Measurements from ENCODE around the gene OPTC.

OPTC gene

DNA sequence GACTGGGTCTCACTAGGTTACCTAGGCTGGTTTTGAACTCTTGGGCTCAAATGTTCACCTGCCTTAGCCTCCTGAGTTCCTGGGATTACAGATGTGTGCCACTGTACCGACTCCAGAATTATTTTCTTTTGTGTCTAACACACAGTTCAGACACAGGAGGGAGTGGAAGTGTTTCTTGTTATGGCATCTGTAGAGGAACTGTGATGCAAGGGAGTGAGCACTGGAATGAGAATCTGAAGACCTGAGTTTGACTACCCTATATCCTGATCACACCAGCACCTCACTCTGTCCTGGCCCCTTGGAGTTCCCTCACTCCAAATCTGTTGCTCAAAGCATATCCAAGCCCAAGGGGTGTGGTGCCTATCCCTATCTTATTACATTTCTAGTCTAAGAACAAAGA is 15.2 kb downstream of the OPTC start:
- TF ChIP-seq CEBPB (IDR thresholded peaks at IDR 0.05): no peak

DNA sequence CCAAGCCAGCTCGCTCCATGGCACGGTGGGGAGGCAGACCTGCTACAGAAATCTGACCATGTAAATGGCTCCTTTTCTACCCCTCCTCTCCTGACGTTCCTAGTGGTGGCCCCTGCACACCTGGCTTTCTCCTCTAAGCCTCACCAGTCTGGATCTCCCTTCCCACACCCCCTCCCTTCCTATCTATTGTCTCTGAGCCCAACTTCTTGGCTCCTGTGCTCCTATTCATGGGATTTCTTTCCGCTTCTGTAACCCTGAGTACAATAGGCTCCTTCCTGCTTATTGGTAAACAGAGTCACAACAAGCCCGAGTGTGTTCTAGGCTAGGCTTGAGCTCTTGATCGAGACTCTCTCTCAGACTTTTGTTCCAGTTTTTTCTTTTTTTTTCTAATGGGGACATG is 17.6 kb downstream of the OPTC start:
- TF ChIP-seq ZBTB7A (IDR thresholded peaks at IDR 0.05; ENCODE audit: low read depth) (no peak), TAF1 (IDR thresholded peaks at IDR 0.05; ENCODE audit: low read depth) (no peak), TCF12 (IDR thresholded peaks at IDR 0.05; ENCODE audit: low read depth) (peak; percentile 91), EGR1 (IDR thresholded peaks at IDR 0.05) (0 out of 2 replicates have a peak, but pooled peaks have one; percentile 38), FOXM1 (IDR thresholded peaks at IDR 0.05; ENCODE audit: borderline replicate concordance, low read depth) (peak; percentile 34; the same call in 1 of the 2 replicates), CEBPB (IDR thresholded peaks at IDR 0.05) (no peak), TEAD4 (IDR thresholded peaks at IDR 0.05) (peak; percentile 29; the same call in 1 of the 2 replicates), YY1 (IDR thresholded peaks at IDR 0.05; ENCODE audit: low read depth) (peak; percentile 27; the same call in 1 of the 2 replicates), EP300 (IDR thresholded peaks at IDR 0.05; ENCODE audit: borderline replicate concordance) (peak; percentile 87), CREB1 (IDR thresholded peaks at IDR 0.05; ENCODE audit: low read depth) (no peak), NFIC (IDR thresholded peaks at IDR 0.05) (peak; percentile 88), RAD21 (IDR thresholded peaks at IDR 0.05; ENCODE audit: low read depth) (peak; percentile 11; the same call in 1 of the 2 replicates)
- TF ChIP-seq, protein P1, sequence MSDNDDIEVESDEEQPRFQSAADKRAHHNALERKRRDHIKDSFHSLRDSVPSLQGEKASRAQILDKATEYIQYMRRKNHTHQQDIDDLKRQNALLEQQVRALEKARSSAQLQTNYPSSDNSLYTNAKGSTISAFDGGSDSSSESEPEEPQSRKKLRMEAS (IDR thresholded peaks at IDR 0.05): no peak
- TF ChIP-seq, protein P2, sequence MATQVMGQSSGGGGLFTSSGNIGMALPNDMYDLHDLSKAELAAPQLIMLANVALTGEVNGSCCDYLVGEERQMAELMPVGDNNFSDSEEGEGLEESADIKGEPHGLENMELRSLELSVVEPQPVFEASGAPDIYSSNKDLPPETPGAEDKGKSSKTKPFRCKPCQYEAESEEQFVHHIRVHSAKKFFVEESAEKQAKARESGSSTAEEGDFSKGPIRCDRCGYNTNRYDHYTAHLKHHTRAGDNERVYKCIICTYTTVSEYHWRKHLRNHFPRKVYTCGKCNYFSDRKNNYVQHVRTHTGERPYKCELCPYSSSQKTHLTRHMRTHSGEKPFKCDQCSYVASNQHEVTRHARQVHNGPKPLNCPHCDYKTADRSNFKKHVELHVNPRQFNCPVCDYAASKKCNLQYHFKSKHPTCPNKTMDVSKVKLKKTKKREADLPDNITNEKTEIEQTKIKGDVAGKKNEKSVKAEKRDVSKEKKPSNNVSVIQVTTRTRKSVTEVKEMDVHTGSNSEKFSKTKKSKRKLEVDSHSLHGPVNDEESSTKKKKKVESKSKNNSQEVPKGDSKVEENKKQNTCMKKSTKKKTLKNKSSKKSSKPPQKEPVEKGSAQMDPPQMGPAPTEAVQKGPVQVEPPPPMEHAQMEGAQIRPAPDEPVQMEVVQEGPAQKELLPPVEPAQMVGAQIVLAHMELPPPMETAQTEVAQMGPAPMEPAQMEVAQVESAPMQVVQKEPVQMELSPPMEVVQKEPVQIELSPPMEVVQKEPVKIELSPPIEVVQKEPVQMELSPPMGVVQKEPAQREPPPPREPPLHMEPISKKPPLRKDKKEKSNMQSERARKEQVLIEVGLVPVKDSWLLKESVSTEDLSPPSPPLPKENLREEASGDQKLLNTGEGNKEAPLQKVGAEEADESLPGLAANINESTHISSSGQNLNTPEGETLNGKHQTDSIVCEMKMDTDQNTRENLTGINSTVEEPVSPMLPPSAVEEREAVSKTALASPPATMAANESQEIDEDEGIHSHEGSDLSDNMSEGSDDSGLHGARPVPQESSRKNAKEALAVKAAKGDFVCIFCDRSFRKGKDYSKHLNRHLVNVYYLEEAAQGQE (IDR thresholded peaks at IDR 0.05; ENCODE audit: low read depth): no peak
- TF ChIP-seq, protein P3, sequence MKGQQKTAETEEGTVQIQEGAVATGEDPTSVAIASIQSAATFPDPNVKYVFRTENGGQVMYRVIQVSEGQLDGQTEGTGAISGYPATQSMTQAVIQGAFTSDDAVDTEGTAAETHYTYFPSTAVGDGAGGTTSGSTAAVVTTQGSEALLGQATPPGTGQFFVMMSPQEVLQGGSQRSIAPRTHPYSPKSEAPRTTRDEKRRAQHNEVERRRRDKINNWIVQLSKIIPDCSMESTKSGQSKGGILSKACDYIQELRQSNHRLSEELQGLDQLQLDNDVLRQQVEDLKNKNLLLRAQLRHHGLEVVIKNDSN (IDR thresholded peaks at IDR 0.05): no peak

DNA sequence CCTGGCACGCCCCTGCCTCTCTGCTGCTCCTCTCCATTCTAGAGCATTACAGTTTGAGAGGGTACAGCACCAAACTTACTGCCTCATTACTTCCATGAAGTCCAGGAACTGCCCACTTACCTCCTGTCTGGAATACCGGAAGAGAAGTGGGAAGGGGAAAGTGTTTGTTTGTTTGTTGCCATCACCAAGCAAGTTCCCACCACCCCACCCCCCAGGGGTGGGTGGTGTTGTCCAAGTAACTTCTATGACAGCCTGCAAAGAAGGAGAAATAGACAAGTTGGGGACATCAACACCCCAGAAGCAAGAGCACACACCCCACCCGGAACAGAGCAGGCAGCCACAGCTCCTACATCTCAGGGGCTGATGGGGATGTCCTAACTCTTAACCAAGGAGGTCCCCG is 18.0 kb downstream of the OPTC start:
- no peak for TF ChIP-seq ZBTB7A (IDR thresholded peaks at IDR 0.05; ENCODE audit: low read depth)
- no peak for TF ChIP-seq TAF1 (IDR thresholded peaks at IDR 0.05; ENCODE audit: low read depth)
- no peak for TF ChIP-seq NFIC (IDR thresholded peaks at IDR 0.05)

DNA sequence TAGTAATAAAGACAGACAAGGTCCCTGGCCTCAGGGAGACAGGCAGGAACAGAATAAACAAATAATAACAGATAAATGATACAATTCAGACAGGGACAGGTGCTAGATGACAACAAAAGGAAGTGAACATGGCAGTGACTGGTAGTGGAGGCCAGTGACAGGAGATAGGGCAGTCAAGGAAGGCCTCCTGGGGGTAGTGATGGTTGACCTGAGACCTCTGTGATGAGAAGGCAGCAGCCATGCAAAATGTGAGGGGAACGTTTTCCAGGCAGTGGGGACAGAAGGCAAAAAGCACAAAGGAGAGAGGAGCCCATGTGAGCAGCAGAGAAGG is 18.5 kb downstream of the OPTC start:
- TF ChIP-seq FOXM1 (IDR thresholded peaks at IDR 0.05; ENCODE audit: borderline replicate concordance, low read depth) (no peak), EGR1 (IDR thresholded peaks at IDR 0.05) (no peak), EP300 (IDR thresholded peaks at IDR 0.05; ENCODE audit: borderline replicate concordance) (no peak), ZBTB7A (IDR thresholded peaks at IDR 0.05; ENCODE audit: low read depth) (no peak), NFIC (IDR thresholded peaks at IDR 0.05) (no peak), TAF1 (IDR thresholded peaks at IDR 0.05; ENCODE audit: low read depth) (no peak), TCF12 (IDR thresholded peaks at IDR 0.05; ENCODE audit: low read depth) (no peak), TEAD4 (IDR thresholded peaks at IDR 0.05) (no peak), YY1 (IDR thresholded peaks at IDR 0.05; ENCODE audit: low read depth) (no peak), CEBPB (IDR thresholded peaks at IDR 0.05) (no peak), RAD21 (IDR thresholded peaks at IDR 0.05; ENCODE audit: low read depth) (no peak), CREB1 (IDR thresholded peaks at IDR 0.05; ENCODE audit: low read depth) (no peak)
- TF ChIP-seq, protein P2 (IDR thresholded peaks at IDR 0.05; ENCODE audit: low read depth): no peak
- TF ChIP-seq, protein P1 (IDR thresholded peaks at IDR 0.05): no peak
- TF ChIP-seq, protein P3 (IDR thresholded peaks at IDR 0.05): no peak

DNA sequence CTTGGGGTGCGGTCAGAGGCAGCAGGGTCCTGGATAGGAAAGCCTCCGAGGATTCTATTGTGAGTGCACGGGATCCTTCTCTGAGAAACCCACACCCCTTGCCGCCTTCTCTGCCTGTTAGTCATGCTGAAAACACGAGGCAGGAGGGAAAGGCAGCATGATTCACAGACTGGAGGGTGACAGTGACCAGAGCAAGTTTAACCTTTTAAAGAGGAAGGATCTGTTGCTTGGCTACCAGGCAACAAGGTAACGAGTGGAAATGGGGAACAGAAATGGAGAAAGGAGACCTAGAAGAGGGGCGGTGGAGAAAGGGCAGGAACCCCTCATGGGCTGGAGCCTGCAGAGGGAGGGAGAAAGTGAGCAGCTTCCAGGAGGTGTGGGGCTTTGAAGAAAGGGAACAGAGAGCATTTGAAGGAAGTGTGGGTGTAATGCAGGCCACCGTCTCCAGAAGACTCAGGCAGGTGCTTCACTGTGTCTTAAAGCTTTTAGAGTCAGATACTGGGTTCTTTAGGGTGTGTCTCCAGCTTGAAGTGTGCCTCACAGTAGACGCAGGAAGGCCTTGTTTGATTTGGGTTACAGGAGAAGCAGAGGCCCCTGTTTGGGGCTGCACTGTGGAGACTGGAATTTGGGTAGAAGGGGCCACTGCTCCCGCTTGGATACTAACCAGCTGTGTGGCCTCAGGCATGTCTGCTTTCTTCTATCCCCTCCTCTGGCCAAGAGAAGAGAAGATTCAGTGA is 19.1 kb downstream of the OPTC start:
- no peak for TF ChIP-seq ZBTB7A (IDR thresholded peaks at IDR 0.05; ENCODE audit: low read depth)
- peak; percentile 54; the same call in 1 of the 2 replicates for TF ChIP-seq TEAD4 (IDR thresholded peaks at IDR 0.05)
- peak; percentile 30; the same call in 1 of the 2 replicates for TF ChIP-seq YY1 (IDR thresholded peaks at IDR 0.05; ENCODE audit: low read depth)
- no peak for TF ChIP-seq TAF1 (IDR thresholded peaks at IDR 0.05; ENCODE audit: low read depth)
- TF ChIP-seq TCF12 (IDR thresholded peaks at IDR 0.05; ENCODE audit: low read depth): peak; percentile 66; the same call in 1 of the 2 replicates
- TF ChIP-seq EP300 (IDR thresholded peaks at IDR 0.05; ENCODE audit: borderline replicate concordance): peak; percentile 61; the same call in 1 of the 2 replicates
- TF ChIP-seq, protein P1 (IDR thresholded peaks at IDR 0.05): peak; percentile 98

DNA sequence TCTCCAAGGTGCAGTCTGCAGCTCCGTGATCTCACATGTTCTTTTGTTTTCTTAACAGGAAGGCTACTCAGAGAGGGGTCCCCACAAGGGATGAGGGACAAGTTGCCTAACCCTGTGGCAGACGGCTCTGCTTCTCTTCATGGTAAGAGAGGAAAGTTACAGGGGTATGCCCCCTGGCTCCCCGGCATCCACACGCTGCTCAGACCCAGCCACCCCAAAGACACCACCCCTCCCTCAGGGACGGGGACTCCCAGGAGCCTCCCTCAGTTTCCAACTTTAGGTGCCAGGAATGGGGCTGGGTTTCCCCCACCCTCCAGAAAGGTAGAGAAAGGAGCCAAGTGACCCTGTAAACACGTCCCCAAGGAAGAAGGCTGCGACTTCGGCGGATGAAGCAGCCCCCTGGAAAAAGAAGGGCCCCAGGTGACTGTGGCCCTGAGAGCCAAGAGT is 19.7 kb downstream of the OPTC start:
- TF ChIP-seq ZBTB7A (IDR thresholded peaks at IDR 0.05; ENCODE audit: low read depth) (no peak), NFIC (IDR thresholded peaks at IDR 0.05) (no peak), FOXM1 (IDR thresholded peaks at IDR 0.05; ENCODE audit: borderline replicate concordance, low read depth) (no peak), TCF12 (IDR thresholded peaks at IDR 0.05; ENCODE audit: low read depth) (no peak), CREB1 (IDR thresholded peaks at IDR 0.05; ENCODE audit: low read depth) (no peak), TAF1 (IDR thresholded peaks at IDR 0.05; ENCODE audit: low read depth) (no peak), CEBPB (IDR thresholded peaks at IDR 0.05) (no peak), YY1 (IDR thresholded peaks at IDR 0.05; ENCODE audit: low read depth) (no peak), RAD21 (IDR thresholded peaks at IDR 0.05; ENCODE audit: low read depth) (no peak)
- TF ChIP-seq, protein P1 (IDR thresholded peaks at IDR 0.05): no peak
- TF ChIP-seq, protein P3 (IDR thresholded peaks at IDR 0.05): no peak
- TF ChIP-seq, protein P2 (IDR thresholded peaks at IDR 0.05; ENCODE audit: low read depth): no peak
